ENCODE data around the gene LRRC8A. TPM values are rescaled to one million over a fixed set of nuclear protein-coding genes. Genes with fewer than 3 reads are reported as not detected.
"Not testable (repeated sequence)": the region's sequence is repeated elsewhere in the genome, so short reads cannot be mapped to it uniquely, and the experiment has no call there.

Gene LRRC8A
- polyA plus RNA-seq, 1 donor (not counting 4 experiments of a cell fraction or from before 2014, with no cell fraction given): 88.3 TPM

GRCh38 chr9:128947277-128947526 is 65.3 kb downstream of the LRRC8A start:
- peak overlapping the region; percentile 86 to 97 (median 95) for H3K4me3 ChIP-seq (ENCODE audit: control insufficient read depth in 2 of 3, extremely low read depth in 1 of 3, insufficient read depth in 2 of 3, low read depth in 1 of 3, low read length in 3 of 3)
- FAIRE-seq (no peak), DNase-seq (ENCODE audit: low read depth, low spot score) (no peak)
- peak overlapping the region; percentile 96 for H3K4me2 ChIP-seq (ENCODE audit: control insufficient read depth, extremely low read depth, insufficient read depth, low read depth, low read length)
- TF ChIP-seq CTCF (optimal IDR thresholded peaks at IDR 0.05 in 1 of 3, IDR thresholded peaks at IDR 0.05 in 1 of 3, conservative IDR thresholded peaks at IDR 0.05 in 1 of 3; ENCODE audit: extremely low read depth in 1 of 3, insufficient read depth in 2 of 3, low read length in 3 of 3) (no peak), EZH2 (IDR thresholded peaks at IDR 0.05; ENCODE audit: low read length) (no peak)
- H3K9me3 ChIP-seq (ENCODE audit: control insufficient read depth, low read depth, low read length): no peaks in the 10 kb centered on the region
- peak overlapping the region; percentile 93 for H3K27ac ChIP-seq (ENCODE audit: control insufficient read depth, insufficient read depth, low read length)
- peaks cover 9% of the 10 kb centered on the region for H3K4me1 ChIP-seq (ENCODE audit: control insufficient read depth, extremely low read depth, insufficient read depth, low read length)
- H3K36me3 ChIP-seq (ENCODE audit: control insufficient read depth in 2 of 2, extremely low read depth in 1 of 2, insufficient read depth in 2 of 2, low read length in 2 of 2): peaks cover 3 to 5% of the 10 kb centered on the region in 2 experiments
- H4K20me1 ChIP-seq (ENCODE audit: control insufficient read depth, extremely low read depth, insufficient read depth, low read length): no peaks in the 10 kb centered on the region
- peak overlapping the region; percentile 95 for H2AFZ ChIP-seq (ENCODE audit: control insufficient read depth, low read length)
- peak overlapping the region; percentile 96 for H3K9ac ChIP-seq (ENCODE audit: control insufficient read depth, extremely low read depth, insufficient read depth, low read length)
- no peaks in the 10 kb centered on the region for H3K9me1 ChIP-seq (ENCODE audit: control insufficient read depth, extremely low read depth, insufficient read depth, low read length)
- dilution Hi-C loops (cut with MboI; ENCODE audit: extremely low pct_ligation_motif_present, low sequenced_read_pairs): no loop called here
- H3K27me3 ChIP-seq (ENCODE audit: control insufficient read depth, extremely low read depth, insufficient read depth, low read length): no peaks in the 10 kb centered on the region
- H3K79me2 ChIP-seq (ENCODE audit: control insufficient read depth, insufficient read depth, low read length): peaks cover 32% of the 10 kb centered on the region

GRCh38 chr9:128947527-128948301 is 65.8 kb downstream of the LRRC8A start, which contains the start of the genes DOLK and NUP188:
DOLK (minus strand) TSS chr9:128947603; CDS start chr9:128947303, 300 bp downstream.
NUP188 (plus strand) TSS chr9:128947699; CDS start chr9:128947720, 21 bp downstream.
- peaks cover 3 to 5% of the 10 kb centered on the region in 2 experiments for H3K36me3 ChIP-seq (ENCODE audit: control insufficient read depth in 2 of 2, extremely low read depth in 1 of 2, insufficient read depth in 2 of 2, low read length in 2 of 2)
- FAIRE-seq (no peak), DNase-seq (ENCODE audit: low read depth, low spot score) (no peak)
- peak within 1 kb of the TSS; percentile 96 for H3K4me2 ChIP-seq (ENCODE audit: control insufficient read depth, extremely low read depth, insufficient read depth, low read depth, low read length)
- H3K9me3 ChIP-seq (ENCODE audit: control insufficient read depth, low read depth, low read length): no peaks in the 10 kb centered on the region
- TF ChIP-seq EZH2 (IDR thresholded peaks at IDR 0.05; ENCODE audit: low read length): no peak
- TF ChIP-seq CTCF (optimal IDR thresholded peaks at IDR 0.05 in 1 of 3, IDR thresholded peaks at IDR 0.05 in 1 of 3, conservative IDR thresholded peaks at IDR 0.05 in 1 of 3; ENCODE audit: extremely low read depth in 1 of 3, insufficient read depth in 2 of 3, low read length in 3 of 3): peak in 1 of 3 experiments; percentile 0
- H3K27ac ChIP-seq (ENCODE audit: control insufficient read depth, insufficient read depth, low read length): peak within 1 kb of the TSS; percentile 93
- no peaks in the 10 kb centered on the region for H4K20me1 ChIP-seq (ENCODE audit: control insufficient read depth, extremely low read depth, insufficient read depth, low read length)
- peaks cover 32% of the 10 kb centered on the region for H3K79me2 ChIP-seq (ENCODE audit: control insufficient read depth, insufficient read depth, low read length)
- H2AFZ ChIP-seq (ENCODE audit: control insufficient read depth, low read length): peak within 1 kb of the TSS; percentile 99
- H3K9me1 ChIP-seq (ENCODE audit: control insufficient read depth, extremely low read depth, insufficient read depth, low read length): no peaks in the 10 kb centered on the region
- peak within 1 kb of the TSS; percentile 96 for H3K9ac ChIP-seq (ENCODE audit: control insufficient read depth, extremely low read depth, insufficient read depth, low read length)
- dilution Hi-C loops (cut with MboI; ENCODE audit: extremely low pct_ligation_motif_present, low sequenced_read_pairs): no loop called here
- H3K4me3 ChIP-seq (ENCODE audit: control insufficient read depth in 2 of 3, extremely low read depth in 1 of 3, insufficient read depth in 2 of 3, low read depth in 1 of 3, low read length in 3 of 3): peak within 1 kb of the TSS; percentile 86 to 97 (median 95)
- peaks cover 9% of the 10 kb centered on the region for H3K4me1 ChIP-seq (ENCODE audit: control insufficient read depth, extremely low read depth, insufficient read depth, low read length)
- no peaks in the 10 kb centered on the region for H3K27me3 ChIP-seq (ENCODE audit: control insufficient read depth, extremely low read depth, insufficient read depth, low read length)

- H3K4me3 ChIP-seq (ENCODE audit: control insufficient read depth in 2 of 3, extremely low read depth in 1 of 3, insufficient read depth in 2 of 3, low read depth in 1 of 3, low read length in 3 of 3); H3K9ac ChIP-seq (ENCODE audit: control insufficient read depth, extremely low read depth, insufficient read depth, low read length); H4K20me1 ChIP-seq (ENCODE audit: control insufficient read depth, extremely low read depth, insufficient read depth, low read length); H3K4me1 ChIP-seq (ENCODE audit: control insufficient read depth, extremely low read depth, insufficient read depth, low read length); H3K27me3 ChIP-seq (ENCODE audit: control insufficient read depth, extremely low read depth, insufficient read depth, low read length); H3K79me2 ChIP-seq (ENCODE audit: control insufficient read depth, insufficient read depth, low read length); dilution Hi-C loops (cut with MboI; ENCODE audit: extremely low pct_ligation_motif_present, low sequenced_read_pairs); H3K27ac ChIP-seq (ENCODE audit: control insufficient read depth, insufficient read depth, low read length); FAIRE-seq; H3K4me2 ChIP-seq (ENCODE audit: control insufficient read depth, extremely low read depth, insufficient read depth, low read depth, low read length); DNase-seq (ENCODE audit: low read depth, low spot score); H3K9me3 ChIP-seq (ENCODE audit: control insufficient read depth, low read depth, low read length); H2AFZ ChIP-seq (ENCODE audit: control insufficient read depth, low read length); H3K9me1 ChIP-seq (ENCODE audit: control insufficient read depth, extremely low read depth, insufficient read depth, low read length): not testable (repeated sequence)
- peaks cover 10 to 22% of the 10 kb centered on the region in 2 experiments for H3K36me3 ChIP-seq (ENCODE audit: control insufficient read depth in 2 of 2, extremely low read depth in 1 of 2, insufficient read depth in 2 of 2, low read length in 2 of 2)
These were observed 79.5 kb downstream of the LRRC8A start for GRCh38 chr9:128961403-128961802.
